NCI-H69 (cell line): Measurements from ENCODE around the gene CDC26.
"Not testable (repeated sequence)": the region's sequence is repeated elsewhere in the genome, so short reads cannot be mapped to it uniquely, and the experiment has no call there.

Experiments used
- DNase-seq: peaks from one replicate; lab custom pipeline; 2025; lab: John Stamatoyannopoulos, UW

The CDC26 gene

DNA sequence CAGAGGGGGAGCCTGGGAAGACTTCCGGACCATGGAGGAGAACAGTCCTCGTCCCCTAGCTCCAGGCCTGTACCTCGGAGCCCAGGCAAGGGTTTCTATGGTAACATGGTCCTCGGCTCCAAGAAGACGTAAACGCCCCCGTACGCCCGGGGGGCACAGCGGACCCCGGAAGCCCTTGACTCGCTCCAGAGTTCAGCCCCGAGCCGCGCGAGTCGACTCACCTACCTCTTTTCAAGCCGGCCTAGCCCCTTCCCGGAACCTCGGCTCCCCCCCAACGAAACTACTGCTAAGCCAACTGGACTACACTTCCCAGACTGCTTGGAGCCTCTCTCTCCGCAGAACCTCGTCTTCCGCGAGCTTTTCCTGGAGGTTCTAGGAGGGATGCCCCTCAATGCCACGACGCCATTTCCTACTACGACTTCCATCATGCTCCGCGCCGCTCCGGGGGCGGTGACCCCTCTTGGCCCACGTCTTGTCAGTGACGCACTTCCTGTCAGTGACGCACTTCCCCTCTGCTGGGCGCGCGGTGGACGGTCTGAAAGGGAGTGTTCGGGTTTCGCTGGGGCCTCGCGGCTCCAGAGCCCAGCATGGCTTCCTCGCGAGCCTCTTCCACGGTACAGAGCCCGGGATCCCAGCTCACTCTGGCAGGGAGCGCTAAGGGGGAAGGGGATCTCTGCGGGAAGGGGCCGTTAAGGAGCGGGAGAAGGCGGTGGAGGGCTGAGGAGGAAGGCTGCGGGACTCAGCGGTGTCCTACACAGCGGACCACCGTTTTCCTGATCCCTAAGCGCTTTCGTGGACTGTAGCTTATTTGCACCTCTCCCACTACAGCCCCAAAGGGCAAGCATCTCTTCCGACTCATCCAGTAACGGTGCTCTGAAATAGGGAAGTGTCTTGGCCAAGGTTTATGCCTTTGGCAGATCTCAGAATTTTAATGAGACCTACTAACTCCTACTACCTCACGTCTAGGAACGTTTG, at the start of gene CDC26, which contains the start of gene PRPF4:
CDC26 (minus strand) TSS at position 416 of the 975 bp plus-strand sequence. CDS start 3,065 bp downstream, outside the sequence.
PRPF4 (plus strand) TSS at position 502 of the 975 bp plus-strand sequence; CDS start at position 588, 86 bp downstream.
- DNase-seq: peak; percentile 100

DNA sequence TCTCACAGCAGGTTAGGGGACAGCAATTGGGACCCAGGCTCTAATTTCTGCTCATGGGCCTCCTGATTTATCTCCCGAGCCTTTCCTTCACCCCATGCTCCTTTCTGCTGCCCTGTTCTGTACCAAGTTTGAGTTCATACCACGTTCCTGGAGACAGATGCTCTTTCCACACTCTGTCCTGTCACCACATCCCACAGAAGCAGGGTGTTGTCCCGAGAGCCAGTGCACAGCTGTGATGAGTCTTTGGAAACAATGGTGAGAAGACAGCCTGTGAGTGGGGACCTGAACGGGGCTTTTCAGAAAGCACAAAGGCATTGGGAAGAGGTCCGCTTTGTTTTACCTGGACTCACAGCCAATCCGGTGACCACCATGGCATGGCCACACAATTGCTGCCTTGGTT, 47.3 kb upstream of the CDC26 start:
- no peak for DNase-seq

DNA sequence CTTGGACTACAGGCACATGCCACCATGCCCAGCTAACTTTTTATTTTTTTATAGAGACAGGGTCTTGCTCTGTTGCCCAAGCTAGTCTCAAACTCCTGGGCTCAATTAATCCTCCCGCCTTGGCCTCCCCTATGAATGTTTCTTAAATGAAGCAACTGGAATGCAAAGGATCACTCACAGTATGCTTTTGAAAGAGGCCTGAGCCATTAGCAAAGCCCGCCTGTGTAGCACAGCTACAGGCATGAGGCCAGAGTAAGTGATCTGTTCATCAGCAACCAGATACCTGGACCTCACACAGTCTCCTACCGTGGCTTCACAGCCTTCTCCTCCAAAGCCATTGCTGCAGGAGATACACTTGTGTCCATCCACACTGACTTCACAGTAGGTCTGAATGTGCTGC, 44.7 kb upstream of the CDC26 start:
- DNase-seq: no peak

DNA sequence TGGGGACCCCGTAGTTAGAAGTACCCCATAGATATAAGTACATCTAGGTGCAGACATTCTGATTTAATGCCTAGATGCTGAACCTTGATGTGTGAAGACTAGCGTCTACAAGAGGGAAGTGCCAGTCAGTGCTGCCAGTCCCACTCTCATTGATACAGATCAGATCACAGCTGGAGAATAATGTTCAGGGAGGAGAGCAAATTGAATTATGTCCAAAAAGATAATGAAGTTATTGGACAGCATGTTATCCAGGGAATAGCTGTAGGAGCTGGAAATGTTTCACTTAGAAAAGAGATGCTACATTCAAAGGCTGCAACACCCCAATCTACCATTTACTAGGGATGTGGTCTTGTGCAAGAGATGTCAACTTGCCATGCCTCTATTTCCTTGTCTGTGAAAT, 43.7 kb upstream of the CDC26 start:
- no peak for DNase-seq

DNA sequence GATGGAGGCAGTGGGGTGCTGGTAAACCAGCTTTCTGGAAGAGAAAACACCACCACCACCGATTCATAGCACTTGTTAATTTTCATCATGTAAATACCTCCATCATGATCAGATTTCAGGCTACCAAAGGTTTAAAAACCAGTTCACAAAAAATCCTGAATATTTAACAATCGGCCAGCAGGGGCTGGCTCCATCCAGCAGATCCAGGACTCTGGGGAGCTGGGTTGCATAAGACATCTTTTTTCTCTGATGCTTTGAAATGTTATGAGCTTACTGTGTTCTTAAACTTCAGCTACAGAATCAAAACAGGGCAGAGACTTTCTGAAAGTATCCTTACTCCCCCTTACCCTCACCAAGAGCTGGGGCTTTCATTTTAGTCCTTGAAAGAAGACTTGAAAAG, 42.4 kb upstream of the CDC26 start:
- DNase-seq: no peak

DNA sequence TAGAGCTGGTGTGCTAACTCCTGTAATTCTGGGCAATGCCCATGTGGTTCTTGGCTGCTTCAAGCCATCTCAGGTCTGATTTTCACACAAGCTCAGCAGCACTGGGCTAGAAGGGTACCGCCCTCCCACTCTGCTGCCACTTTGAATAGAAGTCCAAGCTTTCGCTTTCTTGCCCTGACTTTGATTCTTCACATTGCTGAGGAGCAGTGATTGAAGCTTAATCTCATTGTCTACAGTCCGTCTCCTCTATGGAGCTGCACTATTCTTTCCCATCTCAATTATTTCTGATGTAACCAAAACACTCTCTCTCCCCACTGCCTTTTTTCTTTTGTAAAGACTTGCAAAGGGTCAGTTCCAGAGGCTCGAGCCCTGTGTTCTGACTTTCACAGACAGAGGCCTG, 40.7 kb upstream of the CDC26 start:
- DNase-seq: no peak

DNA sequence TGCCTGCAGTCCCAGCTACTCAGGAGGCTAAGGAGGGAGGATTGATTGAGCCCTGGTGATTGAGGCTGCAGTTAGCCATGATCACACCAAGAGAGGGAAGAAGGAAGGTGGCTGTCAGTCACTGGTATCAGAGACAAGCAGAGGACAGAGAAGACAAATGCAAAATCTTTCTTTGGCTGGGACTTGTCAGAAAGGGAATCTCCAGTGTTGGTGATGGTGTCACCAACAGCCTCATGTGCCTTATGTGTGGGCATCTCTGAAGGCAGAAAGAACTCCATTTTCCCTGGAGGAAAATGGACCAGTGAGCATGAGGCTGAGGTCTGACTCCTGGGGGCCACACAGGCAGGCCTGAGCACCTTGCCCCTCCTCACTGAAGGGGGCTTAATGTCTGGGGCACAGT, 39.9 kb upstream of the CDC26 start:
- no peak for DNase-seq

DNA sequence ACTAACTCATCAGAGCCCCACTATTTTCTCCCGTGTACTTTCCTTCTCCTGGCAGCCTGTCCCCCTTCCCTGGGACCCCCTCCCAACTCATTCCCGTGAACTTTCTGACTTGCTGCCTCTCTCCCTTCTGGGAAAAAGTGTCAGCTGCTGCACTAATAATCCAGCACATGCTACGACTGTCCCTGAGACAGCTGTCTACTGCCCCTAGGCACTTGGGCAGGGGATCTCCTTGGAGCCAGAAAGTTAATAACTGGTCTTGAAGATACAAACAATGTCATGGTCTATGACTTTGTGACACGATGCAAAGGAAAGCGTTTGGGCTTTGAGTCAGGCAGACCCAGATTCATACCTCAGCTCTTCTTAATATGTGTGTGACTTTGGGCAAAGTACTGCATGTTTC, 37.9 kb upstream of the CDC26 start:
- peak; percentile 53 for DNase-seq

DNA sequence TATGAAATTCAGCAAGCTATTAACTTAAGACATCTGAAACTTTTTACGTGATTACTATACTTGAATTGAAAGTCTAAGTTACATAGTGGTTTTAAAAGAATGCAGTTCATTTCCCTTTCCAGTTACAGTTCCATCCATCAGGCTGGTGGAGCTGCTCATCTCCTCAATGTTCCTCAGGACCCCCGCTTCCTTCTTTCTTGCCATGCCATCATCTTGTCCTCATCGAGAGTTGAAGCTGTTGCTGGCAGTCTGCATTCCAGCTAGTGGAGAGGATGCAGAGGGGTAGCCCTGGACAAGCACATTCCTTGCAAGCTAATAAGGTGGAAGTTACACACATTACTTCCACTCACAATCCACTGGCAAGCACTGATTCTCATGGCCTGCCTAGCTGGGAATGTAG, 36.6 kb upstream of the CDC26 start:
- DNase-seq: no peak

DNA sequence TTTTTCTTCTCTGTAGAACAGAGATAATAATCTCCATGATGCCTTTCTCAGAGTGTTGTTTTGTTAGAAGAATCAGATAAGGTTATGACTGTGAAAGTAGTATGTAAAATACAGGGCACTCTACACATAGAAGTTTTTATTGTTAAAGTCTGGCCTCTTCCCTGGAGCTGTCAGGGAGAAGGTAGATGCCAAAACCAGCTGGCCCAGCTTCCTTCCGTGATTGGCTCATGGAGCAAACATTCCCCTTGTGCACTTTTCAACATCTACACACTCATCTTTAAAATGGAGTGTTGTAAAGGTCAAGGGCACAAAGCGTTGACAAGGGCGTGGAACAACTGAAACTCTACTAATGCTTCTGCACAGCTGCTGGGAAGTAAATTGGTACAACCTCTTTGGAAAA, 35.2 kb upstream of the CDC26 start:
- no peak for DNase-seq

DNA sequence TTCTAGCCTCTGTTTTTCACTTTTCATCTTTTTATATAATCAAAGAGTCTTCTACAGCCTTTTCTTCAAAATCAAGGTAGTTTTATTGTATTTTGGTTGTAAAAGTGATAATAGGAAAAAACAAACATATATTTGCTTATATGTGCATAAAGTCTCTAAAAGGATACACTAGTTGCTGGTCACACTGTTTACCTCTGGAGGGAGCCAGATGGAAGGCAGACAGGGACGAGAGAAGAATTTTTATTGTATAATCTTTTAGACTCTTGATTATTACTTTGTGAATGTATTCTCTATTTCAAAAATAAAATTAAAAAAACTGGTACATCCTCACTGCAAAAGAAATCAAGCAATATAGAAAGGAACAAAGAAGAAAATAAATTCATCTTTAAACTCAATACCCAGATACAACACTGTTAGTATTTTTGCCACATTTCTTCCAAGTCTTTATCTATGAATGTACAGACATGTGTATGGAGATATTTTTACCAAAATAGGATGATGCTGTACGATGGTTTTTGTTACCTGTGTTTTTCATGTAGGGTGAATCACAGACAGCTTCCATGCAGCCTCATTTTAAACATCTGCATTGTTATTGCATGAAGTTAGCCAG, 33.9 kb upstream of the CDC26 start:
- peak; percentile 67 for DNase-seq

DNA sequence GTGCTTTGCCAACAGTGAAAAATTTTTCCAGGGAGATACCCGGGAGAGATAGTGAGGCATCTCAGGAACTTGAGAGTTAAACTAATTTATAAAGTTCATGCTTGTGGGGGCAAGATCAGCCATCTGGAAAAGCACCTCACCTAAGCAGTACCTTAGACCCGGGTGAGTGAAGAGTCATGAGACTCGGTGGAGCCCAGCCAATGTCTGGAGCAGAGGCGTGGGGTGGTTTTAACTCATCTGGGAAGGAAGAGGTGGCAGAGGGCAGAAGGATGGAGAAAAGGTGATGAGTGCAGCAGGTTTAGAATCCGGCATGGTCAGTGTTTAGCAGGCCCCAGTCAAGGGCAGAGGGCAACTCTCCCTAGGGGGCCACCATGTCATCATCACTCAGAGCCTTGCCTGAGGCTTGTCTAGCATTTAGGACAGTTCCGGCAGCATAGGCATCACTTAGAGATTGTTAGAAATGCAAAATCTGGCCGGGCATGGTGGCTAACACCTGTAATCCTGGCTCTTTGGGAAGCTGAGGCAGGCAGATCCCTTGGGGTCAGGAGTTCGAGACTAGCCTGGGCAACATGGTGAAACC, 32.1 kb upstream of the CDC26 start:
- no peak for DNase-seq

DNA sequence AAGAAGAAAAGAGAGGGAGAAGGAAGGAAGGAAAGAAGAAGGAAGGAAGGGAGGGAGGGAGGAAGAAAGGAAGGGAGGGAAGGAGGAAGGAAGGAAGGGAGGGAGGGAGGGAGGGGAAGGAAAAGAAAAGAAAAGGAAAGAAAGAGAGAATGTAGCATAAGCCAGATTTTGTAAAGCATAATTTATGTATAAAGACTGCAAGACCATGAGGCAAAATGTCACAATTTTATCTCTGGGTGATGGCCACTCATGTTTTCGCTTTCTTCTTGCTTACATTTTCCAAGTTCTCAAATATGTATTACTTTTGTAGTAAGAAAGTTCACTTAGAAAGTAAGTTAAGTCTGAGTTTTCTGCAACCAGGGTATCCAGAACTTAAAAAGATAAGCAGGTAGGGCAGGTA, 31.2 kb upstream of the CDC26 start:
- DNase-seq: no peak

DNA sequence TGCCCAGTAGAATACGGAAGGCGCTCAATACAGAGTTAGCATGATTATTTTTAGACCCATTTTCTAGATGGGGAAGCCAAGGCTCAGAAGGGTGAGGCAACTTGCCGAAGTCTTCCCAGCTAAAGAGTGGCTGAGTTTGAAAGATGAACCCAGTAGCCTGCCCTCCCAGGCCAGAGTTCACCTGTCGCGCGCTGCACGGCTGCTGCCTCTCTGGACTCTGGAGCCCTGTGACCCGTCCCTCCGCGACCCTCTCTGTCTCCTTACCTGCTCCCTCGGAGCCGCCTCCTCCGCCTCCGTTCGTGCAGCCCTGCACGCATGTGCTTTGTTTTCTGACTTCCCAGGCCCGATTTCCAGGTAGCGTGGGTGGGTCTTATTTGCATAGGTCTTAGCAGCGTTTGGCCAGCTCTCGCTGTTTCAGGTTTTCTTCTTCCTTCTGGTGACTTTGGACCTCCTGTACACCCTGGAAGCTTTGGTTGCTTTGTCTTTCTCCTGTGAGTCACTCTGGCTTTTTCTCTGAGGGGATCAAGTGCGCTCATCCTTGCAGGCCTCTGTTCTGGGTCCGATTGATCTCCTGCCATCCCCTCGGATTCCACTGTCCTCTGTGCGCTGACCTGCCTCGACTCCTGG, 27.5 kb upstream of the CDC26 start, which contains the start of gene RNF183:
RNF183 (minus strand) TSS at position 585 of the 627 bp plus-strand sequence. CDS start 5,192 bp downstream, outside the sequence.
- no peak for DNase-seq

DNA sequence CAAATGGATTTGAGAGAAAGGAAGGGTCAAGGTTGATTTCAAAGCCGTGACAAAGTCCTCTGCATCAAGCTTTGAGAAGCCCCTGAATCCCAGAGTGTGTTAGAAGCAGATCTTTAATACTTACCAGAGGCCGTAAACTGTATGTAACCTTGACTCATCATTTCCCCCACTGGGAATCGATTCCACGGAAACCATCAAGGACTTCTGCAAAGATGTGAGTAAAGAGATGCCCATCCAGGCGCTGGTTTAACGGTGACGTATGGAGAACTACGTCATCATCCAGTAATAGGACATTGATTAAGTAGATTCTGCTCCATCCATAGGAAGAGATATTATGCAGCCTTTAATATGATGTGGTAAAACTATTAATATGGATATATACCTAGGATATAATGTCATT, 26.2 kb upstream of the CDC26 start:
- DNase-seq: peak; percentile 17

DNA sequence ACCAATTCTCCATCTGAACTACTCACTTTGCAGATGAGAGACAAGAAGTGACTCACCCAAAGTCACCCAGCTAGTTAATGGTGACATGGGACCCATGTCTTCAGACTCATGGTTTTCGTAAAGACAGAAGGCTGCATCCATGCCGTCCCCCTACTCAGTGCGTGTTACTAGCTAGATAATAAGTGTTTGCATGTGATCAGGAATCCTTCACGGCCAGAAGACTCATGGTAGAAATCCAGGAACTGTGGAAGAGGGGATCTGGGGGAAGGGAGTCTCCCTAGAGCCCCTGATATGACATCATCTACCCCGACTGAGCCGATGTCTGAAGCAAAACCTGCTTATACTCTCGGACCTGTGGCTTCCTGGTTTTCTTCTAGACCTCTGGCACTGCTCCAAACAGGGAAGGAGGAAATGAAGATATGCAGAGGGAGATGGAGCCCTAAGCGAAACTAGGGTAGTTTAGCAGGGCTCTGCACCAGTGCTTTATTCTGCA, 24.5 kb upstream of the CDC26 start:
- DNase-seq: peak; percentile 93

DNA sequence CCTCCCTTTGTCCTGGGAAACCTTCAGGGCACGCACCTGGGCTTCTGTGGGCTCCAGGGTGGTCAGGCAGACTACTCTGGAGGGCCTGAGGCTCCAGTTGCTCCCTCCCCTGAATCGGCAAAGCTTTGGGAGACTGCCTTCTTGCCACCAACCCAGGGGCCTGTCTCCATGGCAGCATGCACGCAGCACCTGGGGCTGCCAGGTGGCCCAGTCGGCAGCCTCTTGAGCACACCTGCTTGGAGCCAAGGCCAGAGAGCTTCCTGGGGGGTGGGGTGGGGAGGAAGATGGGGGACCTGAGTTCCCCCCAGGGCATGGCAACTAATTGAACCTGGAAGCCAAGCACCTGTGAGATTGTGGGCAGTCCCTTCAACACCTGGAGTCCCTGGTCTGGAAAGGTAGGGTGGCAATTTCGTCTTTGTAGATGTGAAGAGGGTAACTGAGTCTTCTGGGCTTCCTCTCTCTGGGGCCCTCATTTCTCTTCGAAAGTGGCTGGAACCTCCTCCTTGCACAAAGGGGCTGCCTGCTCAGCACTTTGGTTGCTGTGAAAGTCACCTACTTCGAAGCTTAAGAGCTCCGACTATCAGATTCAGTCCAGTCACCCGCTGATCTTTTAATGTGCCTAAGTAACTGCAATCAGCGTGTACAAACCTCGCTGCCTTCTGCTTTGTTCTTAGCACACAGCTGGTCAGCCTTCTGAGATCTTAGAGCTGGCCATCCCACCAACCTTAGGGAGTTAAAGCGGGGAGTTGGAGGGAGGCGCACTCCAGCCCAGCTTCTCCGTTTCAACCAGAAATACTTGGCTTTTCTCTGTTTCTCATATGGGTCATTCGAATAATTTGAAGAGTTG, 23.8 kb upstream of the CDC26 start:
- DNase-seq: peak; percentile 99

DNA sequence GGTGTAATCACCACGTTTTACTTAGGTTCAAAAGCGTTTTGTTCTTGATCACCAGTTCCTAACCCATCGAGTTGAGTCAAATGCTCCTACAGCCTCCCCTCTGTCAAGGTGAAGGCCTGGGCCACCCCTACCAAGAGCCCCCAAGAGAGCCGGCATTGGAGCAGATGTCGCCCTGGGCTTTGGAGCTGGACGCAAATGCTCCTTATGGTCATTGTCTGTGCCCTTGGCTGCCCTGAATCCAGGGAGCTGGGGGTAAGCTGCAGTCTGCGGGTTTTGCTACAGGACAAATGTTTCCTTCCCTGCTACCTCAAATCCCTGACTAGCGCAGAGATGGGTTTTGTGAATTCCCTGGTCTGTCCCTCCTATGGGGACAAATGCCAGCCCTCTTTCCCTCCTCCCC, 22.9 kb upstream of the CDC26 start:
- peak; percentile 61 for DNase-seq

DNA sequence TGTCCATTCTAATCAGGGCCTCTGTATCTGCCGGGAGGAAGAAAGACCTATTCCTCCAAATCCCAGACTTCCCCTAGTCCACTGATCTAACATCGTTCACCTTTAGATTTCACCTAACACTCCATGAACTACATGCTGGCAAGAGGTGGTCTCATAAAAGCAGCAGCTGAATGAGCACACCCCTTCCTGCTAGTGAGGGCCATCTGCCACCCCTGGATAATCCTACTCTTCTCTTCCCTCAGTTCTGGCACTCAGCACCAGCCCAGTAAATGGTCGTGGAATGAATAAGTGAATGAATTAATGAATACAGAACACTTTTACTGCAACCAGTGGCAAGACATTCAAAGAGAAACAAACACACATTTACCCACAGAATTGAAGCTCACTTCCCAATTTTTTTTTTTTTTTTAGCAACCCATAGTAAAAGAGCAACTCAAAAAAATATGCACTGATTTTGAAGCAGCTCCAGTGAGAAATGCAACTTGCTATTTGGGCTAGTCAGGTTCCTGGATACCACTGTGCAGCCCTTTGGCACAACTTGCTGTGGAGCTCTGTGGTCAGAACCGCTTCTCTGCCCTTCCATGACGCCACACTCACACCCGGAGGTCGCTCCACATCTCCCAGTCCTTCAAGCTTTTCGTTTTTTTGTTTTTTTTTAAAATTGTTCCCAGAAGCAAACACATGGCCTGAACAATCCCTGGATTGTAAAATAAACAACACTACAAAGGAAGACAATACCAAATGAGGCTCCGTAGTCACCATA, 21.6 kb upstream of the CDC26 start:
- peak; percentile 50 for DNase-seq

DNA sequence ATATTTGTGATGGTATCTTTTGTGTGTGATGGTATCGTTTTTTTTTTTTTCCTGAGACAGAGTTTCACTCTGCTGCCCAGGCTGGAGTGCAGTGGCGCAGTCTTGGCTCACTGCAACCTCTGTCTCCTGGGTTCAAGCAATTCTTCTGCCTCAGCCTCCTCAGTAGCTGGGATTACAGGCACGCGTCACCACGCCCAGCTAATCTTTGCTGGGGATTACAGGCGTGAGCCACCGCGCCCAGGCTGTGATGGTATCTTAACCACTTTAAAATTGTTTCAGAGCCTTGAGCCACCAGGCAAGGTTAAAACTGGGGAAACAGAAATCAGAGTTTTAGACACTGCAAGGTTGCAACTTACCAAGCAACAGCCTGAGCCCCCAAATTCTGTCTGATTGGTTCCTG, 20.9 kb upstream of the CDC26 start:
- DNase-seq: not testable (repeated sequence)
